Measurements from ENCODE around the gene TSPEAR.

- TF ChIP-seq POLR2A (IDR thresholded peaks at IDR 0.05): no peak
- no peak for TF ChIP-seq CTCF (IDR thresholded peaks at IDR 0.05)
Observed at GRCh38 chr21:44740742-44741141, 29.4 kb upstream of the TSPEAR start.
